AG09319 (cell line): ENCODE results near the gene PTTG2.

Experiments used
- DNase-seq: peaks from one replicate; pipeline ENCODE4 v3.0.0-alpha.2; 2010; ENCODE audit warnings: low read depth; ENCODE audit errors: extremely low read depth
- TF ChIP-seq, protein P1 (sequence below): IDR thresholded peaks from 2 replicates; pipeline ENCODE4 v1.5.1; 2011; ENCODE audit warnings: low read depth, mild to moderate bottlenecking, inconsistent platforms, low read length, moderate library complexity

PTTG2 gene

GRCh38 chr4:38003628-38004027, 43.4 kb downstream of the PTTG2 start:
- no peak for DNase-seq
- TF ChIP-seq, protein P1, sequence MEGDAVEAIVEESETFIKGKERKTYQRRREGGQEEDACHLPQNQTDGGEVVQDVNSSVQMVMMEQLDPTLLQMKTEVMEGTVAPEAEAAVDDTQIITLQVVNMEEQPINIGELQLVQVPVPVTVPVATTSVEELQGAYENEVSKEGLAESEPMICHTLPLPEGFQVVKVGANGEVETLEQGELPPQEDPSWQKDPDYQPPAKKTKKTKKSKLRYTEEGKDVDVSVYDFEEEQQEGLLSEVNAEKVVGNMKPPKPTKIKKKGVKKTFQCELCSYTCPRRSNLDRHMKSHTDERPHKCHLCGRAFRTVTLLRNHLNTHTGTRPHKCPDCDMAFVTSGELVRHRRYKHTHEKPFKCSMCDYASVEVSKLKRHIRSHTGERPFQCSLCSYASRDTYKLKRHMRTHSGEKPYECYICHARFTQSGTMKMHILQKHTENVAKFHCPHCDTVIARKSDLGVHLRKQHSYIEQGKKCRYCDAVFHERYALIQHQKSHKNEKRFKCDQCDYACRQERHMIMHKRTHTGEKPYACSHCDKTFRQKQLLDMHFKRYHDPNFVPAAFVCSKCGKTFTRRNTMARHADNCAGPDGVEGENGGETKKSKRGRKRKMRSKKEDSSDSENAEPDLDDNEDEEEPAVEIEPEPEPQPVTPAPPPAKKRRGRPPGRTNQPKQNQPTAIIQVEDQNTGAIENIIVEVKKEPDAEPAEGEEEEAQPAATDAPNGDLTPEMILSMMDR: no peak

DNA sequence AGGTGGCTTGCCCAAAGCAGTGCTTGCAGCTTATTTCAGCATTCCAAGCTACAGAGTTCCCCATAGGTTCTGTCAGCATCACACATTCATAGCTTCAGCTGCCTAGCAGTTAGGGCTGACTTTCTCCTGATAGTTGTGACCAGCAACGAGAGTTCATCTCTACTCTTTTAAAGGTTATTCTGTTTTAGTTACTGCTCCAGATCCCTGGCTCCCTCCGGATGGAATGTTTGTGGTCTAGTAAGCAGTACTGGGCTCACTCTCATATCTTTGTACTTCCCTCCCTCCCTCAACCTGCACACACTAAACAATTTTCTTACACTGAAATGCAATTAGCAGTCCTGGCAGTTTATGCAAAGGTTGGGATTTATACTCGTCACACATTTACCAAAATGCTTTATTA, 43.9 kb downstream of the PTTG2 start:
- no peak for DNase-seq
- TF ChIP-seq, protein P1: no peak

DNA sequence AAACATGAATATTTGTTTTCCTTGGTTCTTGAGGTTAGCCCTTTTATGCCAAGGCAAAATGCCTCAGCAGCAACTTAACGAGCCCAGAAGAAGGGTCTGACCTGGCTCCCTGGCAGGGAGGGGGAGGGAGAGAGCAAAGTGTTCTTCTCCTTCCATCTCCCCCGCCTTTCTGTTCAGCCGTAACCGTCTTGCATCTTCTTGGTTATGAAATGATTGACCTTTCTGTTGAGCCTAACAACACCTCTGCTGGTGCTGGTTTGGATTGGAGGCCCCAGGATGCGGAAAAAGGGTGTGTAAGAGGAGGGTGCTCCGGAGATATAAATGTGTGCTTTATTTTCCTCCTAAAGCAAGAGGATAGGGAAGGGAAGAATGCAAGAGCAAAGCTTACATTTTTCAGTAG, 44.7 kb downstream of the PTTG2 start:
- TF ChIP-seq, protein P1: no peak
- DNase-seq: no peak

DNA sequence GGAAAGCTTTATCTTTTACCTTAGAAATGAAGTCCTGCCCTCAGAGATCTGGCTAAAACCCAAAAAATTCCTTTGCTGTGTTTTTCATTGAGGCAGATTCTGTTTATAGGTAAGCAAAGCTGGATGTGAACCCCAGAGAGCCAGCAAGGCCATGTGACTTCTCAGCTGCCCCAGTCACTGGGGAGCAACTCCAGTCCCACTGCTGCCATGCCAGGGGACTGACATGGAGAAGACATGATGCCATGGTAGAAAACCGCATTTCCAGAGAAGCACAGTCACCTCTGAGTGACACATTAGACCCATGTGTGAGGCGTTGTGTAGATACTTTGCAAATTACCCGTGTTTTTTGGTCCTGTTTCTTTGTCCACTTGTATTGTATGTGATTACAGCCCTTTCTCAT, 45.4 kb downstream of the PTTG2 start:
- no peak for DNase-seq
- TF ChIP-seq, protein P1: no peak

- no peak for DNase-seq
Observed at GRCh38 chr4:38007645-38008044, 47.4 kb downstream of the PTTG2 start.

DNA sequence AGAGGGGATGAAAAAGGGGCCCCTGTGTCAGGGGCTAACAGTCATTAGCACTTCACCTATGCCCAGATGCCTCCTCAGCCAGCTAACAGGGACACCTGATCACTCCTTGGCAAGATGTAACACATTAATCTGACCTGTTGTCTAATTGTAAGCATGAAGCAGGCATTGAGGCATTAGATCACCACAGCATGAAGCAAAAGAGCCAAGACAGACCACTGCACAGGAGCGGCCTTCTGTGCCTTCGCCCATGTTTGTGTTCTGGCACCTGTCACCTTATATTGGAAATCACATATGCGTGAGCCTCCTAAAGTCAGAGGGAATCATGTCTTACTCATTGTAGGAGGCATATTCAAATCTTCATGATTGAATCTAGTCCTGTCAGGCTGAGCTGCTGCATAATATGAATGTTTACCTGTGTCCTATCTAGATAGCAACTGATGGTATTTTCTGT, 48.4 kb downstream of the PTTG2 start:
- TF ChIP-seq, protein P1: no peak
- no peak for DNase-seq

More at GRCh38 chr4:38007645-38008044, 47.4 kb downstream of the PTTG2 start:
- TF ChIP-seq, protein P1: no peak

DNA sequence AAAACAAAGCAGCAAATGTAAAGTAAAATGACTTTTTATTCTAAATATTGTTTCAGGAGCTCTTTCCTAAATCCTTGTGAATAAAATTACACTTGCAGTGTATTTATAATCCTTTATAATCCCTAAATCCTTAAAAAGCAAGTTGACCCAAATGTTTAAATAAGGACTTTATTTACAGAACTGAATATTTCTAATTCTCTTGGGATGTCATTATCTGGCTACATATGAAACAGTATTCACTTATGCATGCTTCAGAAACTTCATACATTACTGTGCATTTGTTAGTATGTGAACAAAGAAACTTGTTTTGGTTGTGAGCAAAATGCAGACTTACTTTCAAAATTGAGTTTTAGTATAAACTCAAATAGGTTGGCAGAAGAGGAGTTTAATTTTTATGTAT, 49.2 kb downstream of the PTTG2 start:
- no peak for DNase-seq
- TF ChIP-seq, protein P1: no peak
